Mononuclear cell (primary cell): ENCODE data around the gene AGXT2. TPM values are rescaled to one million over a fixed set of nuclear protein-coding genes. Genes with fewer than 3 reads are reported as not detected.
"Not testable (repeated sequence)": the region's sequence is repeated elsewhere in the genome, so short reads cannot be mapped to it uniquely, and the experiment has no call there.

Source experiments
- H3K27me3 ChIP-seq: 2 replicates; pipeline ENCODE4 v1.6.0; 2011; ENCODE audit warnings: low read length, control low read depth; ENCODE audit not compliant: insufficient read depth
- H3K4me1 ChIP-seq: 2 replicates; pipeline ENCODE4 v1.5.1; 2011; ENCODE audit warnings: mild to moderate bottlenecking, low read length, control low read depth; ENCODE audit not compliant: insufficient read depth
- H3K4me3 ChIP-seq: 2 replicates; pipeline ENCODE4 v1.5.1; 2011; ENCODE audit warnings: mild to moderate bottlenecking, low read length, moderate library complexity
- H3K9me3 ChIP-seq: 2 replicates; pipeline ENCODE4 v1.5.1; 2011; ENCODE audit warnings: low read depth, mild to moderate bottlenecking, control low read depth, low read length
- total RNA-seq: library from RNA; depleted of rRNA; stranded (reverse); fragments of >200 nt; gene quantifications from one replicate; pipeline ENCODE4 v1.2.3, GENCODE V29; 2012

Gene AGXT2
- total RNA-seq, 1 donor: not detected

GRCh38 chr5:35036536-35036935 lies 11.2 kb downstream of the AGXT2 start:
- no peaks in the 10 kb centered on the region for H3K9me3 ChIP-seq
- no peak overlapping the region for H3K4me3 ChIP-seq
- peaks cover 5% of the 10 kb centered on the region for H3K27me3 ChIP-seq
- no peaks in the 10 kb centered on the region for H3K4me1 ChIP-seq

DNA sequence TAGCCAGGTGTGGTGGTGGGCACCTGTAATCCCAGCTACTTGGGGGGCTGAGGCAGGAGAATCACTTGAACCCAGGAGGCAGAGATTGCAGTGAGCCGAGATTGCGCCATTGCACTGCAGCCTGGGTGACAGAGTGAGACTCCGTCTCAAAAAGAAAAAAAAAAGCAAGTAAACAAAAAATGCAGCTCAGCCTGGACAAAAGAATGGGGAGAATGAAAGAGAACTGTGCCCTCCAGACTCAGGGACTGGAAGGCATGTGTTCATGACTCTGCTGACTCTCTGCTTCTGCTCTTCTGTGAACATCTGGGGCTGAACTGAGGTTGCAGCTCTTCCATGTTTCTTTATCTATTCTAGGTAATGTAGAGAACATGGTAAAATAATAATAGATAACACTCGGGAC lies 11.8 kb downstream of the AGXT2 start:
- not testable (repeated sequence) for H3K4me1 ChIP-seq, H3K27me3 ChIP-seq, H3K4me3 ChIP-seq

DNA sequence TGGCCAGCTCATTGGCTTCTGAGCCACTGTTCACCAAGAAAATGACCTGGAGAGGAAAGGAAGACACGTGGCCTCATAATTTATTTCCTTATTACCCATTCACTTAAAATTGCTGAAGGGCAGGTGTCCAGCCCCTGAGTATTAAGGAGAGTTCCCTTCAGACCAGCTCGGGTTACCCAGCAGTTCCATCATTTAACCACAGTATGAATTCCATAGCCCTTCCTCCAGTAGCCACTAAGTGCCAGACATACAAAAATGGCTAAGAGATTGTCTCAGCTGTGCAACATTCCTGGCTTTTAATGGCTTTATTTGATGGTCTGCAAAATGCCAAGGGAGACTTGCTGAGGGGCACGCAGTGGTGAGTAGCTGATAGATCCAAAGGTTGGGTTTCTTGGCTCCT lies 12.5 kb downstream of the AGXT2 start:
- Histone ChIP-seq H3K4me1 (no peaks in the 10 kb centered on the region), H3K9me3 (no peaks in the 10 kb centered on the region), H3K27me3 (peaks cover under 1% of the 10 kb centered on the region), H3K4me3 (no peak overlapping the region)

More for the DNA sequence above, 11.8 kb downstream of the AGXT2 start:
- H3K9me3 ChIP-seq: not testable (repeated sequence)

DNA sequence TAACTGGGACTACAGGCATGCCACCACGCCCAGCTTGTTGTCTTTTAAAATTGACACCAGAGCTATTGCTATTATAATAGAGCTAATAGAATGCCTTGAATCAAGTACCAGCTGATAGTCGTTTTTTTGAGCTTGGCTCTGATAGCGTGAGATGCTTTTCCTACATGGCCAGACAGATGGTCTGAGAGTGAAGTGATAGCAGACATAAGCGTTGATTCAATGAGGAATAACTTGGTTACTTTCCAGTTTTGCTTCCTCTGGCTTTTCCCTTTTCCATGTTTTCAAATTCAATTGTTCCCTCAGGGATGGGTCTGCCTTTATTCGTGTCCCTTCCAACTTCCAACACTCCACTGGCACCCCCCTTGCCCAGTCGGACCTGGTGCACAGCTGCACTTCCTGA lies 15.4 kb downstream of the AGXT2 start:
- Histone ChIP-seq H3K9me3 (no peaks in the 10 kb centered on the region), H3K4me3 (no peak overlapping the region), H3K27me3 (no peaks in the 10 kb centered on the region), H3K4me1 (no peaks in the 10 kb centered on the region)

DNA sequence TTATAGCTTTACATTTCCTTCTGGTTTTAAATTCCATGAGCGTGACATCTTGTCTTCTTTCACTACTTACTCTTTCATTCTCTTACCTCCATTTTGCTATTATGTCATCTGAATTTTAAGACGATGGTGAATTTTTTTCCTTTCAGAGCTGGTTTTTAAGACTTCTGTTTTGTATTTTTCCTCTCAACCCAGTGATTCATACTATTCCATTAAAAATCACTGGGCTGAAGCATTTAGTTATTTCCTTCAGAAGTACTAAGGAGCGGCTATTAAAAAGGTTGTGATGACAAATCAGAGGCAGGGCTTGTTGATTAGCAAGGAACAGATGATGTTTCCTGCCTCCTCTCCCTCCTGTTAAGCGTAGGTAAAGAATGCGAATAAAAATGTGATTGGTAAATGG lies 16.5 kb downstream of the AGXT2 start:
- H3K4me3 ChIP-seq: no peak overlapping the region
- peaks cover 3% of the 10 kb centered on the region for H3K27me3 ChIP-seq
- no peaks in the 10 kb centered on the region for H3K9me3 ChIP-seq
- H3K4me1 ChIP-seq: no peaks in the 10 kb centered on the region

DNA sequence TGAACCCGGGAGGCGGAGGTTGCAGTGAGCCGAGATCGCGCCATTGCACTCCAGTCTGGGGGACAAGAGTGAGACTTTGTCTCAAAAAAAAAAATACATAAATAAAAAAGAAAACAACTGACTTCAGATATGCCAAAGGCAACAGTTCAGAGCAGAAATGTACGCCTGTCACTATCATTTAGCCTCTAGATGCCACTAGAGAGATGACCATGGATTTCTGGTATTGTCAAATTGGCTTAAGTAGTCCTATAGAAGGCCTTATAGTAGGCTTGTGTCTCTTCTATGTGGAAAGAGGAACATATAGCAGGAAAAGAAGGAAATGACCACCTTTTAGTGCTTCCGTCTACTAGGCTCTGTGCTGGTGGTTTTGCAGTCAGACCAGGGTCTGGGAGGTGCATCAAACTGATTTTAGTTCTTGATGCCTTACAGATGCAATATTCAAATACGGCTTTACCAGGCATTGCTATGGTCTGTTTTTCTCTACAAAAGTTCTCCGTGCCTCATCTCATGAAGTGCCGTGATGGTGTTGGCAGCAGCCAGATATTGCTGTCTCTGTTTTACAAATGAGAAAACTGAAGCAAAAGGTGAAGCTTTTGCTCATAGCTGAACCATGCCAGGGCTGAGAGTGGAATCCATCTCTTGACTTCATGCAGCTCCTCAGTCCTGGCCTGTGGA lies 17.2 kb downstream of the AGXT2 start:
- Histone ChIP-seq H3K4me1 (no peaks in the 10 kb centered on the region), H3K4me3 (no peak overlapping the region), H3K27me3 (peaks cover 3% of the 10 kb centered on the region), H3K9me3 (no peaks in the 10 kb centered on the region)

DNA sequence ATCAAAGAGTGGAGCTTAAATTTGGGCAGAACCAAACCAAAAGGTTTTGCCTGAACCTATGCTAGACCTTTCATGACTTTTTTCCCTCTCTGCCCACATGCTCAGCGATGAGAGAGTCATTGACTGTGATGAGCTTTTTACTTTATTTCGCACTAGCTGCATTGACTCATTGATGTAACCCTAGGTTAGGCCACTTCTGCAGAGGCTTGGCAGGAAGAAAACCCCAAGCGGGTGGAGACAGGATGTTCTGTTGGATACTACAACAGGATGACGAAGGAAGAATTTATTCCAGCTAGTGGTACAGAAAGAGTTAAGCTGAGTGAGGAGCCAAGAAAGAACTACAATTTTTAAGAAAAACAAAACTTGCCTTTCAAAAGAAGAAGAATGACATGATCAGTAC lies 18.4 kb downstream of the AGXT2 start:
- Histone ChIP-seq H3K4me3 (no peak overlapping the region), H3K9me3 (no peaks in the 10 kb centered on the region)

DNA sequence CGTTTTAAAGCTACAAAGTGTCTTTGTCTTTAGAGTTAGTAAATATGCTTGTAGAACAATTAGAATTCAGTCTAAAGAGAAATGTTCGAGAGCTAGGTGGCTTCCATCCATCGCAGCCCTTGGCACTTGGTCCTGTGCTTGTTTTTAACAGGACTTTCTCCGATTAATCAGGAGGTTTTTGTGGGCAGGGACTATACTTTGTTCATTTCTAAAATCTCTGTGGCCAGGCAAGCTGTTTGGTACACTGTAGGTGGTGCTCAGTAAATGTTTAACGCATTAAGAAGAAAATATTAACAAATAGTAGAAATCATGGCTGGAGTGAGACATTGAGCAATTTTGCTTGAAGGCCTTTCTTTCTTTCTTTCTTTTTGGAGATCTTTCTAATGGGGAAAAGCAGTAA lies 20.8 kb downstream of the AGXT2 start:
- no peaks in the 10 kb centered on the region for H3K9me3 ChIP-seq
- H3K27me3 ChIP-seq: peaks cover 3% of the 10 kb centered on the region
- no peaks in the 10 kb centered on the region for H3K4me1 ChIP-seq
- H3K4me3 ChIP-seq: no peak overlapping the region

More for the DNA sequence above, 18.4 kb downstream of the AGXT2 start:
- Histone ChIP-seq H3K4me1 (no peaks in the 10 kb centered on the region), H3K27me3 (peaks cover 3% of the 10 kb centered on the region)

GRCh38 chr5:35026280-35026840 lies 21.4 kb downstream of the AGXT2 start:
- Histone ChIP-seq H3K27me3 (peaks cover 3% of the 10 kb centered on the region), H3K9me3 (no peaks in the 10 kb centered on the region), H3K4me1 (no peaks in the 10 kb centered on the region), H3K4me3 (no peak overlapping the region)

DNA sequence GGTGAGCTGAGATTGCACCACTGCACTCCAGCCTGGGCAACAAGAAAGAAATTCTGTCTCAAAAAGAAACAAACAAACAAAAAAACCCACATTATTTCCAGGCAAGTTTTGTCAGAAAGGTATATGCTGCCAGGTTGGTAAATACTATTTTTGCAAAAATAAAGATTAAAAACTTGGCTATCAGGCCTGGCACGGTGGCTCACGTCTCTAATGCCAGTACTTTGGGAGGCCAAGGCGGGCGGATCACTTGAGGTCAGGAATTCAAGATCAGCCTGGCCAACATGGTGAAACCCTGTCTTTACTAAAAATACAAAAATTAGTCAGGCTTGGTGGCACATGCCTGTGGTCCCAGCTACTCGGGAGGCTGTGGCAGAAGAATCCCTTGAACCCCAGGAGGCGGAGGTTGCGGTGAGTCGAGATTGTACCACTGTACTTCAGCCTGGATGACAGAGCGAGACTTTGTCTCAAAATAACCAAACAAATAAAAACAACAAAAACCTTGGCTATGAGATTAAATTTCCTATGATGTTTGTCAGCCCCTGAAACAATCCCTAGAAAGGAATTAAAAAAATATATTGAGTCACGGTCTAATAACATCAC lies 22.7 kb downstream of the AGXT2 start:
- H3K9me3 ChIP-seq: no peaks in the 10 kb centered on the region
- no peaks in the 10 kb centered on the region for H3K4me1 ChIP-seq
- H3K27me3 ChIP-seq: peaks cover 3% of the 10 kb centered on the region
- H3K4me3 ChIP-seq: no peak overlapping the region

DNA sequence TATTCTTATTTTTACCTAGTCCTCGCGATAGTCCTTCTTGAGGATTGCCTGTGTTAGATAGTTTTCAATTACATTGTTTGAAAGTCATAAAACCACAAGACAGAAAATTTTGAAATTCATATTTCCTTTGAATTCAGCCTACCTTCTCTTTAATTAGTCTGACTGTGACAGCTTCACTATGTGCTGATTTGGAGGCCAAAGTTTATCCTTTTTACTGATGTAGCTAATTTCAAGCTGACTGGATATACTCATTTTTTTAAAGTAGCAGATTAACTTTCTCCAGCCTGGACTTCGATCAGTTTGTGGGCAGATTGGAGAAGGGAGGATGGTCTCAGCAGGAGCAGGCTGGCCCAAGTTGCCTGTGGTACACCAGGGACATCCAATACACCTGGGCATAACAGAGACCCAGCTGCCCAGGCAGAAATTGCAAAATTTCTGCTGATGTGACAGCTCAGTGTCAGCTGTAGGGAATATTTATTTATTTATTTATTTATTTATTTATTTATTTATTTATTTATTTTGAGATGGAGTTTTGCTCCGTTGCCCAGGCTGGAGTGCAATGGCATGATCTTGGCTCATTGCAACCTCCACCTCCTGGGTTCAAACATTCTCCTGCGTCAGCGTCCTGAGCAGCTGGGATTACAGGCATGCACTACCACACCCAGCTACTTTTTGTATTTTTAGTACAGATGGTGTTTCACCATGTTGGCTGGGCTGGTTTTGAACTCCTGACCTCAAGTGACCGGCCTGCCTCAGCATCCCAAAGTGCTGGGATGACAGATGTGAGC lies 24.2 kb downstream of the AGXT2 start:
- Histone ChIP-seq H3K27me3 (peaks cover 3% of the 10 kb centered on the region), H3K9me3 (no peaks in the 10 kb centered on the region), H3K4me3 (no peak overlapping the region), H3K4me1 (no peaks in the 10 kb centered on the region)

- Histone ChIP-seq H3K4me1 (no peaks in the 10 kb centered on the region), H3K4me3 (no peak overlapping the region), H3K27me3 (no peaks in the 10 kb centered on the region), H3K9me3 (no peaks in the 10 kb centered on the region)
Observed at GRCh38 chr5:35016174-35017051, 31.3 kb downstream of the AGXT2 start.

DNA sequence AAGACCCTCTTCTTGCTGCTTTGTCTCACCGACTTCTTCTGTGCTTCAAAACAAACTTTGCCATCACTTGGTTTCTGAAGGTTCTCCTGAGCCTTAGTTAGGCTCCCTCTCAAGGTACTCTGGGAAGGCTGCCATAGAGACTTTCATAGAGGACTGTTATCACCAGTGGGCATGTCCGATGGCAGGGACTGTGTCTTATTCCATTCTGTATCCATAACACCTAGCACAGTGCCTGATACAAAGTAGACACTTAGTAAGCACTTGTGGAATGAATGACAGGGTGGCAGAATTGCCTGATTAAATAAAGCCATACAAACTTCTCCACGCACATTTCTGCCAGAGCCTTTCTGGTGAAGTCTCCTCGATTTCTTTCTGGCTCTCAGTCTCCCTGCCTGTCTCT lies 32.7 kb downstream of the AGXT2 start:
- no peak overlapping the region for H3K4me3 ChIP-seq
- no peaks in the 10 kb centered on the region for H3K9me3 ChIP-seq
- no peaks in the 10 kb centered on the region for H3K27me3 ChIP-seq
- no peaks in the 10 kb centered on the region for H3K4me1 ChIP-seq

DNA sequence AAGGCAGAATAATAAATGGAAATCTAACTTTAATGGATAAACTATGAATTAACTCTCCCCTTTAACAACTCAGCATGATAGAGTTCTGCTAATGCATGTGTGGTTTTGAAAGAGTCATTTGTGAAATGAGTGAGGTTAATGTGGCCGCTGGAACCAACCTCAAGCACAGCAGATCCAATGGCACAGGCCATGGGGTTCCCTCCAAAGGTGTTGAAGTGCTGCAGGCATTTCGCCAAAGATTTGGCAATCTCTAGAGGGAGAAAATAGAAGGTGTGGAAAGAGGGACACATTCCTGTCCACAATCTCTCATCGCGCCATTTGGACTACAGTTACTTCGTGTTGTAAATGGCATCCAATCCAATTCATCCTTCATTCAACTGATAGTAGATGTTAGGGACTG lies 35.0 kb downstream of the AGXT2 start:
- no peaks in the 10 kb centered on the region for H3K9me3 ChIP-seq
- no peaks in the 10 kb centered on the region for H3K27me3 ChIP-seq
- H3K4me1 ChIP-seq: no peaks in the 10 kb centered on the region
- no peak overlapping the region for H3K4me3 ChIP-seq
